Prostate gland (tissue), 2 donors: ENCODE measurements around the gene LRRC37B.
"Not testable (repeated sequence)": the region's sequence is repeated elsewhere in the genome, so short reads cannot be mapped to it uniquely, and the experiment has no call there.

Experiments used
- POLR2A ChIP-seq: fragments of 450-650 bp; IDR thresholded peaks from one replicate; pipeline ENCODE4 v1.6.1; 2016; ENCODE audit warnings: antibody characterized with exemption, mild to moderate bottlenecking
- POLR2AphosphoS5 ChIP-seq: sonication (generic); formaldehyde crosslinking; IDR thresholded peaks from one replicate; pipeline ENCODE4 v1.6.1; 2017; ENCODE audit warnings: antibody characterized with exemption
- TF ChIP-seq, protein P1 (sequence below), 4 experiments: fragments of 200-600 bp in 2 of 4; fragments of 450-650 bp in 2 of 4; sonication (generic) in 2 of 4; IDR thresholded peaks; 1 replicate in 3 of 4; 2 replicates in 1 of 4; pipeline ENCODE4 v1.5.1; 2016 to 2019; ENCODE audit warnings: antibody characterized with exemption in 4 of 4, mild to moderate bottlenecking in 2 of 4, moderate library complexity in 2 of 4

DNA sequence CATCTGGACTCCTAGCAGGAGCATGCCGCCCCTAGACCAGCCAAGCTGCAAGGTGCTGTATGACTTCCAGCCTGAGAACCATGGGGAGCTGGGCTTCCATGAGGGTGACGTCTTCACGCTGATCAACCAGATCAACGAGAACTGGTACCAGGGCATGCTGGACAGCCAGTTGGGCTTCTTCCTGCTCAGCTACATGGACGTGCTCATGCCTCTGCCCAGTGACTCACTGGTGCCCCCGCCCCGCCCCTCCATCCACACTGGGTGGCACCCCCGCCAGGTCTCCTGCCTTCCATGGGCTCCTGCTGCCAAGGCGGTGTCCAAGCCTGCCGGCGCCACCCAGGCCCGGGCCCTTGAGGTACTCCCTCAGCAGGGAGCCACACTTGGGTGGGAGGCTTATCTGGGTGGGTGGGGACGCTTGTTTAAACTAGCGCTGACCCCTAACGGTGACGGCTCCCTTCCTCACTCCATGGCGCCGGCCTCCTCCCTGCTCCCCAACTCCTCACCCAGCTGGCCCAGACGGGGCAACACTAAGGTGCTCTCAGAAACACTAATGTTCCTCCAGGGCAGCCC, 34.2 kb downstream of the LRRC37B start:
- TF ChIP-seq, protein P1, sequence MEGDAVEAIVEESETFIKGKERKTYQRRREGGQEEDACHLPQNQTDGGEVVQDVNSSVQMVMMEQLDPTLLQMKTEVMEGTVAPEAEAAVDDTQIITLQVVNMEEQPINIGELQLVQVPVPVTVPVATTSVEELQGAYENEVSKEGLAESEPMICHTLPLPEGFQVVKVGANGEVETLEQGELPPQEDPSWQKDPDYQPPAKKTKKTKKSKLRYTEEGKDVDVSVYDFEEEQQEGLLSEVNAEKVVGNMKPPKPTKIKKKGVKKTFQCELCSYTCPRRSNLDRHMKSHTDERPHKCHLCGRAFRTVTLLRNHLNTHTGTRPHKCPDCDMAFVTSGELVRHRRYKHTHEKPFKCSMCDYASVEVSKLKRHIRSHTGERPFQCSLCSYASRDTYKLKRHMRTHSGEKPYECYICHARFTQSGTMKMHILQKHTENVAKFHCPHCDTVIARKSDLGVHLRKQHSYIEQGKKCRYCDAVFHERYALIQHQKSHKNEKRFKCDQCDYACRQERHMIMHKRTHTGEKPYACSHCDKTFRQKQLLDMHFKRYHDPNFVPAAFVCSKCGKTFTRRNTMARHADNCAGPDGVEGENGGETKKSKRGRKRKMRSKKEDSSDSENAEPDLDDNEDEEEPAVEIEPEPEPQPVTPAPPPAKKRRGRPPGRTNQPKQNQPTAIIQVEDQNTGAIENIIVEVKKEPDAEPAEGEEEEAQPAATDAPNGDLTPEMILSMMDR (IDR thresholded peaks at IDR 0.05), result not testable (repeated sequence)
- not testable (repeated sequence) for TF ChIP-seq POLR2A, POLR2AphosphoS5
